ENCODE results near the gene SARNP. TPM values are rescaled to one million over a fixed set of nuclear protein-coding genes. Genes with fewer than 3 reads are reported as not detected.
"Not testable (repeated sequence)": the region's sequence is repeated elsewhere in the genome, so short reads cannot be mapped to it uniquely, and the experiment has no call there.

Gene SARNP, protein sequence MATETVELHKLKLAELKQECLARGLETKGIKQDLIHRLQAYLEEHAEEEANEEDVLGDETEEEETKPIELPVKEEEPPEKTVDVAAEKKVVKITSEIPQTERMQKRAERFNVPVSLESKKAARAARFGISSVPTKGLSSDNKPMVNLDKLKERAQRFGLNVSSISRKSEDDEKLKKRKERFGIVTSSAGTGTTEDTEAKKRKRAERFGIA
- 10 to 100 TPM; 38.0 to 50.7 (median 45.0) TPM for total RNA-seq

DNA sequence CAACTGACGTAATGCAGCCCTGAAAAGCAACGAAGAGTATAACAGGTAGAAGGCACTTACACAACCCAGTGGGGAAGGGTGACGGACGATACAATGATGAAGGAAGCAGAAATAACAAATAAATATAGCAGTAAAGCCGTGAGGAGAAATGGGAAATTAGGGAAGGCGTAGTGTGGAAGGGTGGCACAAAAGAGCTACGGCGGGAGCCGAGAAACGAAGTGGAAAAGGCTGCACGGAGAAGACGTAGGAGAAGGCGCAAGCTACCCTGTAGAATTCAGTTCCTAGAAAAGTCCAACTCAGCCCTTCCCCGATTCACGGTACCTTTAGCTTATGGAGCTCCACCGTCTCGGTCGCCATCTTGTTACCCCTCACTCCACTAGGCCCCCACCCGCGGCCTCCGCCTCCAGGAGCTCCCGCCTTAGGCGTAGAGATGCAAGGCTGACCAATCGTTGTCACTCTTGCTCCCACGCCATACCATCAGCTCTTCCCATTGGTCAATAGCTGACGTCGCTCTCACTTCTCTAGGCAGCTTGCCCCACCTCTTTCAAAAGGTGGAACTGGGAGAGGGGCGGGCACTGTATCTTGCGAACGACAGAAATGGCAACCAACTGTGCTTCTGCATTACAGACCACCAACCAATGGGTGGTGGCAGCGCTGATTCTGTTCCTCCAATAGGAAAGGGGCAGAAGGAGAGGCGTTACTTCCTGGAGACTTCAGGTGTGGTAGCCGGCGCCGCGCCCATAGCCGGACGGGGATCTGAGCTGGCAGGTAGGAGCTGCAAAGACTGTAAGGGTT, at the start of gene SARNP, which contains the start of gene ORMDL2:
Gene SARNP, minus strand, starts transcription at position 380 of the 795 bp plus-strand sequence. Its CDS starts 23 bp downstream, at position 357.
Gene ORMDL2, plus strand, starts transcription at position 697 of the 795 bp plus-strand sequence. CDS start 959 bp downstream, outside the sequence.
- H3K27ac ChIP-seq = peak within 1 kb of the TSS; percentile 91 to 97 (median 93)
- 0 to 1% methylated on average over 13 to 38 of the region's 38 CpGs for WGBS, 2 donors (ENCODE audit: low coverage in 1 of 2)
- in situ Hi-C loops (cut with MboI; ENCODE audit: low pct_ligation_motif_present in 1 of 4, low pct_unique_long_range_greater_than_20kb in 1 of 4, low sequenced_read_pairs in 3 of 4) (loop anchor here (10.0 to 25.0 kb wide), 4 partner anchors 83 to 127 kb away; partner anchors contain the start of genes DGKA (in 2 of the 4) and PYM1 (in 1 of the 4)), intact Hi-C loops (cut with DNase I; ENCODE audit: low total_unique reads) (no loop called here)
- peak; percentile 98 for DNase-seq
- H3K4me3 ChIP-seq = peak within 1 kb of the TSS; percentile 74 to 87 (median 86)
- peak; percentile 87 for TF ChIP-seq POLR2A (IDR thresholded peaks at IDR 0.05)
- no peak for TF ChIP-seq EP300 (IDR thresholded peaks at IDR 0.05; ENCODE audit: low read depth)
- TF ChIP-seq, protein P1, sequence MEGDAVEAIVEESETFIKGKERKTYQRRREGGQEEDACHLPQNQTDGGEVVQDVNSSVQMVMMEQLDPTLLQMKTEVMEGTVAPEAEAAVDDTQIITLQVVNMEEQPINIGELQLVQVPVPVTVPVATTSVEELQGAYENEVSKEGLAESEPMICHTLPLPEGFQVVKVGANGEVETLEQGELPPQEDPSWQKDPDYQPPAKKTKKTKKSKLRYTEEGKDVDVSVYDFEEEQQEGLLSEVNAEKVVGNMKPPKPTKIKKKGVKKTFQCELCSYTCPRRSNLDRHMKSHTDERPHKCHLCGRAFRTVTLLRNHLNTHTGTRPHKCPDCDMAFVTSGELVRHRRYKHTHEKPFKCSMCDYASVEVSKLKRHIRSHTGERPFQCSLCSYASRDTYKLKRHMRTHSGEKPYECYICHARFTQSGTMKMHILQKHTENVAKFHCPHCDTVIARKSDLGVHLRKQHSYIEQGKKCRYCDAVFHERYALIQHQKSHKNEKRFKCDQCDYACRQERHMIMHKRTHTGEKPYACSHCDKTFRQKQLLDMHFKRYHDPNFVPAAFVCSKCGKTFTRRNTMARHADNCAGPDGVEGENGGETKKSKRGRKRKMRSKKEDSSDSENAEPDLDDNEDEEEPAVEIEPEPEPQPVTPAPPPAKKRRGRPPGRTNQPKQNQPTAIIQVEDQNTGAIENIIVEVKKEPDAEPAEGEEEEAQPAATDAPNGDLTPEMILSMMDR (IDR thresholded peaks at IDR 0.05) = no peak
- TF ChIP-seq POLR2AphosphoS5 (IDR thresholded peaks at IDR 0.05) = peak; percentile 77 to 88 (median 88)
- no peaks in the 10 kb centered on the region for H3K9me3 ChIP-seq
- H3K36me3 ChIP-seq = peaks cover 0 to 34% (median 13%) of the 10 kb centered on the region in 4 donors
- peaks cover 19 to 50% (median 29%) of the 10 kb centered on the region in 4 donors for H3K4me1 ChIP-seq
- H3K27me3 ChIP-seq = no peaks in the 10 kb centered on the region

DNA sequence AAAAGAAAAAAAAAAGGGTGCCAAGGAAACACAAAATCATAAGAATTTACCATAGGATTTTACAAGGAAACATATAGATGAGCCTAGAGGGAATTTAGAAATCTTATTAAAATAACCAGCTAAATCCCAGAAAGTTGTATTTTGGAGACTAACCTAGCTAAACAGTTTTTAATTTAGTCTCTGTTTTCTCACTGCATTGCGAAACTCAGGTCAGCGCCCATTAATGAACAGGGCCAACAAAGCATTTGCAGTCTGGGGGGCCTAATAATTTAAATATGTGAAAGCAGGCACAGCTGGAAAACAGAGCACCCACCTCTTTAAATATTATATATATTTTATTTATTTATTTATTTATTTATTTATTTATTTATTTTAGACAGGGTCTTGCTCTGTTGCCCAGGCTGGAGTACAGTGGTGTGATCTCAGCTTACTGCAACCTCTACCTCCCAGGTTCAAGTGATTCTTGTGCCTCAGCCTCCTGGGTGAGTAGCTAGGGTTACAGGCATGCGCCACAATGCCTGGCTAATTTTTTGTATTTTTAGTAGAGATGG, 49.0 kb upstream of the SARNP start:
- H3K9me3 ChIP-seq; H3K27me3 ChIP-seq; in situ Hi-C loops (cut with MboI; ENCODE audit: low pct_ligation_motif_present in 1 of 4, low pct_unique_long_range_greater_than_20kb in 1 of 4, low sequenced_read_pairs in 3 of 4); H3K4me1 ChIP-seq; H3K27ac ChIP-seq; H3K36me3 ChIP-seq; intact Hi-C loops (cut with DNase I; ENCODE audit: low total_unique reads); DNase-seq; H3K4me3 ChIP-seq: not testable (repeated sequence)
- 97 to 100% methylated on average over 2 to 3 of the region's 3 CpGs for WGBS, 2 donors (ENCODE audit: low coverage in 1 of 2)

DNA sequence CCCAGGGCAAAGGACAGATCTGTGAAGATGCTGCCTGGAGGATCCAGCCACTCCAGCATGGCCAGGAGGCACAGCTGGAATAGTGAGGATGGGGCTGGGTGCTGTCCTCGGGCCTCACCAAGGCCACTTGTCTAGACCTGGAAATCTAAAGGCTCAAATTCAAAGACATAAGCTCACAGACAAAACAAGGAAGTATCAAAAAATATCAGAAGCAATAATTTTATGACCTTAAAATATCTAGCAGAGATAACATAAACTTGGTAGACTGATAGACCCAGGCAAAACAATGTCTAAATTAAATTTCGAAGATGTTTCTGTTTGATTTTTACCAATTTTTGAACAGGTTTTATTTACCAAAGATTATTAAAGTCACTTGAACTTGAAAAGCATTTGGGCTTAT, 47.8 kb upstream of the SARNP start:
- 89 to 98% methylated on average over 2 of the region's 2 CpGs for WGBS, 2 donors (ENCODE audit: low coverage in 1 of 2)
- H3K4me1 ChIP-seq = no peaks in the 10 kb centered on the region
- H3K4me3 ChIP-seq = no peak overlapping the region
- intact Hi-C loops (cut with DNase I; ENCODE audit: low total_unique reads) (no loop called here), in situ Hi-C loops (cut with MboI; ENCODE audit: low pct_ligation_motif_present in 1 of 4, low pct_unique_long_range_greater_than_20kb in 1 of 4, low sequenced_read_pairs in 3 of 4) (no loop called here)
- H3K27me3 ChIP-seq = no peaks in the 10 kb centered on the region
- H3K36me3 ChIP-seq = no peaks in the 10 kb centered on the region
- H3K27ac ChIP-seq = no peak overlapping the region
- peaks cover 0 to 7% of the 10 kb centered on the region in 2 donors for H3K9me3 ChIP-seq
- DNase-seq = no peak
- no peak for TF ChIP-seq EP300 (IDR thresholded peaks at IDR 0.05; ENCODE audit: low read depth)
- TF ChIP-seq, protein P1 (IDR thresholded peaks at IDR 0.05) = no peak
- TF ChIP-seq POLR2A (IDR thresholded peaks at IDR 0.05) = no peak
- TF ChIP-seq POLR2AphosphoS5 (IDR thresholded peaks at IDR 0.05) = no peak

DNA sequence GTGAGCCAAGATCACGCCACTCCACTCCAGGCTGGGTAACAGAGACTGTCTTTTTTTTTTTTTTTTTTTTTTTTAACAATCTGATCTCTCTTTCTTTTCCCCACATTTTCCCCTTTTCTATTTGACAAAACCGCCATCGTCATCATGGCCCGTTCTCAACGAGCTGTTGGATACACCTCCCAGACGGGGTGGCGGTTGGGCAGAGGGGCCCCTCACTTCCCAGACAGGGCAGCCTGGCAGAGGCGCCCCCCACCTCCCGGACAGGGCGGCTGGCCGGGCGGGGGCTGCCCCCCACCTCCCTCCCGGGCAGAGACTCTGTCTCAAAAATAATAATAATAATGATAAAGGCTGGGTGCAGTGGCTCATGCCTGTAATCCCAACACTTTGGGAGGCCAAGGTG, 45.4 kb upstream of the SARNP start:
- intact Hi-C loops (cut with DNase I; ENCODE audit: low total_unique reads) = not testable (repeated sequence)
- 96 to 100% methylated on average over 1 to 13 of the region's 13 CpGs for WGBS, 2 donors (ENCODE audit: low coverage in 1 of 2)

DNA sequence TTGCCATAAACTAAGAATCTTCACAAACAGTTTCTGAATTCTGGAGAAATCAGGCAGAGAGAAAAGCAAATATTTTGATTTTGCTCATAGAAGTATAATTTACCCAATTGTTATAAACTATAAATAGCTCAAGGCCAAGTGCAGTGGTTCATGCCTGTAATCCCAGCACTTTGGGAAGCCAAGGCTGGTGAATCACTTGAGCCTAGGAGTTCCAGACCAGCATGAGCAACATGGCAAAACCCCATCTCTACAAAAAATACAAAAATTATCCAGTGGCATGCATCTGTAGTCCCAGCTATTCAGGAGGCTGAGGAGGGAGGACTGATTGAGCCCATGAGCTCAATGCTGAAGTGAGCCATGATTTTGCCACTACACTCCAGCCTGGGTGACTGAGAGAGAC, 44.8 kb upstream of the SARNP start:
- no peak overlapping the region for H3K27ac ChIP-seq
- H3K4me1 ChIP-seq = no peaks in the 10 kb centered on the region
- no peak overlapping the region for H3K4me3 ChIP-seq
- H3K27me3 ChIP-seq = no peaks in the 10 kb centered on the region
- in situ Hi-C loops (cut with MboI; ENCODE audit: low pct_ligation_motif_present in 1 of 4, low pct_unique_long_range_greater_than_20kb in 1 of 4, low sequenced_read_pairs in 3 of 4) = no loop called here
- peaks cover 0 to 7% of the 10 kb centered on the region in 2 donors for H3K9me3 ChIP-seq
- TF ChIP-seq EP300 (IDR thresholded peaks at IDR 0.05; ENCODE audit: low read depth) = no peak
- no peak for TF ChIP-seq POLR2AphosphoS5 (IDR thresholded peaks at IDR 0.05)
- no peak for TF ChIP-seq POLR2A (IDR thresholded peaks at IDR 0.05)
- TF ChIP-seq, protein P1 (IDR thresholded peaks at IDR 0.05) = no peak
- DNase-seq = no peak
- H3K36me3 ChIP-seq = no peaks in the 10 kb centered on the region
- intact Hi-C loops (cut with DNase I; ENCODE audit: low total_unique reads) = no loop called here

More for the DNA sequence above, 45.4 kb upstream of the SARNP start:
- H3K27ac ChIP-seq; in situ Hi-C loops (cut with MboI; ENCODE audit: low pct_ligation_motif_present in 1 of 4, low pct_unique_long_range_greater_than_20kb in 1 of 4, low sequenced_read_pairs in 3 of 4); H3K27me3 ChIP-seq; H3K36me3 ChIP-seq; H3K4me1 ChIP-seq; H3K9me3 ChIP-seq; DNase-seq; H3K4me3 ChIP-seq: not testable (repeated sequence)

Measured in transverse colon (tissue), 4 donors.